Adipocyte (in vitro differentiated cells): ENCODE data around the gene PABPN1L.
"Not testable (repeated sequence)": the region's sequence is repeated elsewhere in the genome, so short reads cannot be mapped to it uniquely, and the experiment has no call there.

ENCODE experiments used
- DNase-seq: peaks from one replicate; pipeline ENCODE4 v3.0.0-alpha.2; 2015; ENCODE audit warnings: low read depth
- H3K27me3 ChIP-seq: replicated peaks from 2 replicates; pipeline ENCODE4 v1.7.0; 2013; ENCODE audit warnings: mild to moderate bottlenecking, low read length, moderate library complexity; ENCODE audit not compliant: control insufficient read depth, insufficient read depth
- H3K36me3 ChIP-seq: 2 replicates; pipeline ENCODE4 v1.7.0; 2013; ENCODE audit warnings: low read length, mild to moderate bottlenecking, moderate library complexity; ENCODE audit not compliant: control insufficient read depth, insufficient read depth, severe bottlenecking
- H3K4me1 ChIP-seq: 2 replicates; pipeline ENCODE4 v1.7.0; 2013; ENCODE audit warnings: mild to moderate bottlenecking, low read length, moderate library complexity; ENCODE audit not compliant: control insufficient read depth, insufficient read depth
- H3K4me3 ChIP-seq: 2 replicates; pipeline ENCODE4 v1.7.0; 2013; ENCODE audit warnings: mild to moderate bottlenecking, low read length, moderate library complexity
- H3K9ac ChIP-seq: 2 replicates; pipeline ENCODE4 v1.7.0; 2013; ENCODE audit warnings: mild to moderate bottlenecking, low read length, moderate library complexity
- H3K9me3 ChIP-seq: 2 replicates; pipeline ENCODE4 v1.7.0; 2013; ENCODE audit warnings: mild to moderate bottlenecking, low read length, moderate library complexity; ENCODE audit not compliant: control insufficient read depth

The PABPN1L gene

GRCh38 chr16:88830783-88831182, 35.7 kb downstream of the PABPN1L start:
- peaks cover 17% of the 10 kb centered on the region for H3K4me1 ChIP-seq
- no peak for DNase-seq
- H3K4me3 ChIP-seq = no peak overlapping the region
- no peaks in the 10 kb centered on the region for H3K36me3 ChIP-seq
- H3K9me3 ChIP-seq = no peaks in the 10 kb centered on the region
- H3K27me3 ChIP-seq = no peaks in the 10 kb centered on the region
- no peak overlapping the region for H3K9ac ChIP-seq

- DNase-seq = no peak
- Histone ChIP-seq H3K27me3 (no peaks in the 10 kb centered on the region), H3K36me3 (no peaks in the 10 kb centered on the region), H3K9me3 (no peaks in the 10 kb centered on the region), H3K4me1 (peaks cover 12% of the 10 kb centered on the region), H3K4me3 (no peak overlapping the region), H3K9ac (no peak overlapping the region)
Observed at GRCh38 chr16:88830258-88830657, 36.2 kb downstream of the PABPN1L start.

GRCh38 chr16:88828711-88829110, 37.7 kb downstream of the PABPN1L start:
- no peak overlapping the region for H3K9ac ChIP-seq
- no peak overlapping the region for H3K4me3 ChIP-seq
- no peak for DNase-seq
- peaks cover 4% of the 10 kb centered on the region for H3K36me3 ChIP-seq
- peaks cover 7% of the 10 kb centered on the region for H3K4me1 ChIP-seq
- H3K9me3 ChIP-seq = no peaks in the 10 kb centered on the region
- H3K27me3 ChIP-seq = no peaks in the 10 kb centered on the region

- Histone ChIP-seq H3K36me3 (peaks cover 4% of the 10 kb centered on the region), H3K9ac (no peak overlapping the region), H3K4me1 (peaks cover 7% of the 10 kb centered on the region), H3K27me3 (no peaks in the 10 kb centered on the region), H3K4me3 (no peak overlapping the region), H3K9me3 (no peaks in the 10 kb centered on the region)
- DNase-seq = no peak
Observed at GRCh38 chr16:88827727-88828126, 38.7 kb downstream of the PABPN1L start.

GRCh38 chr16:88826070-88826840, 40.2 kb downstream of the PABPN1L start:
- Histone ChIP-seq H3K9me3 (no peaks in the 10 kb centered on the region), H3K4me1 (no peaks in the 10 kb centered on the region), H3K36me3 (peaks cover 12% of the 10 kb centered on the region), H3K27me3 (no peaks in the 10 kb centered on the region), H3K9ac (no peak overlapping the region), H3K4me3 (no peak overlapping the region)
- DNase-seq = no peak

- peaks cover 13% of the 10 kb centered on the region for H3K36me3 ChIP-seq
- no peaks in the 10 kb centered on the region for H3K4me1 ChIP-seq
- no peak for DNase-seq
- H3K27me3 ChIP-seq = no peaks in the 10 kb centered on the region
- no peak overlapping the region for H3K9ac ChIP-seq
- H3K9me3 ChIP-seq = no peaks in the 10 kb centered on the region
- H3K4me3 ChIP-seq = no peak overlapping the region
Observed at GRCh38 chr16:88825146-88825545, 41.3 kb downstream of the PABPN1L start.

- Histone ChIP-seq H3K9ac (no peak overlapping the region), H3K9me3 (no peaks in the 10 kb centered on the region), H3K36me3 (peaks cover 13% of the 10 kb centered on the region), H3K4me3 (no peak overlapping the region), H3K4me1 (no peaks in the 10 kb centered on the region), H3K27me3 (no peaks in the 10 kb centered on the region)
- no peak for DNase-seq
Observed at GRCh38 chr16:88824256-88825077, 42.0 kb downstream of the PABPN1L start.

GRCh38 chr16:88823646-88824045, 42.8 kb downstream of the PABPN1L start:
- DNase-seq, H3K4me1 ChIP-seq, H3K9me3 ChIP-seq, H3K9ac ChIP-seq, H3K27me3 ChIP-seq, H3K4me3 ChIP-seq: not testable (repeated sequence)
- peaks cover 13% of the 10 kb centered on the region for H3K36me3 ChIP-seq

- Histone ChIP-seq H3K4me3 (no peak overlapping the region), H3K36me3 (peaks cover 13% of the 10 kb centered on the region), H3K4me1 (no peaks in the 10 kb centered on the region), H3K27me3 (no peaks in the 10 kb centered on the region), H3K9me3 (no peaks in the 10 kb centered on the region), H3K9ac (no peak overlapping the region)
- no peak for DNase-seq
Observed at GRCh38 chr16:88822281-88823040, 44.0 kb downstream of the PABPN1L start.

GRCh38 chr16:88821168-88821850, 45.2 kb downstream of the PABPN1L start:
- DNase-seq = no peak
- H3K27me3 ChIP-seq = no peaks in the 10 kb centered on the region

More at GRCh38 chr16:88821168-88821850, 45.2 kb downstream of the PABPN1L start:
- Histone ChIP-seq H3K4me1 (no peaks in the 10 kb centered on the region), H3K9ac (no peak overlapping the region), H3K9me3 (no peaks in the 10 kb centered on the region), H3K36me3 (peaks cover 13% of the 10 kb centered on the region), H3K4me3 (no peak overlapping the region)
